Mucosa of rectum (tissue), 2 donors: ENCODE results near the gene CUL2.
"Not testable (repeated sequence)": the region's sequence is repeated elsewhere in the genome, so short reads cannot be mapped to it uniquely, and the experiment has no call there.

ENCODE experiments used
- H3K27ac ChIP-seq, 2 donors: one replicate each; pipeline ENCODE4 v1.7.0; 2013; ENCODE audit warnings: inconsistent platforms in 2 of 2, low read depth in 2 of 2, low read length in 2 of 2
- H3K27me3 ChIP-seq, 2 donors: one replicate each; pipeline ENCODE4 v1.7.0; 2013; ENCODE audit warnings: low read length in 2 of 2; ENCODE audit not compliant: control insufficient read depth in 2 of 2, insufficient read depth in 2 of 2
- H3K36me3 ChIP-seq, 2 donors: one replicate each; pipeline ENCODE4 v1.7.0; 2013; ENCODE audit warnings: low read length in 2 of 2; ENCODE audit not compliant: control insufficient read depth in 2 of 2, insufficient read depth in 2 of 2
- H3K4me1 ChIP-seq, 2 donors: one replicate each; pipeline ENCODE4 v1.7.0; 2013; ENCODE audit warnings: low read length in 2 of 2, mild to moderate bottlenecking in 1 of 2; ENCODE audit not compliant: control insufficient read depth in 2 of 2, insufficient read depth in 2 of 2
- H3K4me3 ChIP-seq, 2 donors: one replicate each; pipeline ENCODE4 v1.7.0; 2013; ENCODE audit warnings: low read length in 2 of 2
- H3K9ac ChIP-seq, 2 donors: one replicate each; pipeline ENCODE4 v1.7.0; 2013; ENCODE audit warnings: low read length in 2 of 2, low read depth in 1 of 2, mild to moderate bottlenecking in 1 of 2
- H3K9me3 ChIP-seq, 2 donors: one replicate each; pipeline ENCODE4 v1.7.0; 2013; ENCODE audit warnings: low read length in 2 of 2; ENCODE audit not compliant: control insufficient read depth in 2 of 2
- donor health status: healthy.
- donor health status: Normal muscosa, but diverticular disease.

CUL2 gene

GRCh38 chr10:35058134-35058533, 32.0 kb downstream of the CUL2 start:
- Histone ChIP-seq H3K27me3 (no peaks in the 10 kb centered on the region), H3K4me1 (peaks cover 8 to 9% of the 10 kb centered on the region in 2 donors), H3K9ac (no peak overlapping the region), H3K4me3 (no peak overlapping the region), H3K36me3 (peaks cover 33 to 34% of the 10 kb centered on the region in 2 donors), H3K27ac (no peak overlapping the region), H3K9me3 (no peaks in the 10 kb centered on the region)

- H3K27me3 ChIP-seq: no peaks in the 10 kb centered on the region
- H3K27ac ChIP-seq: no peak overlapping the region
- peaks cover 8 to 9% of the 10 kb centered on the region in 2 donors for H3K4me1 ChIP-seq
- no peak overlapping the region for H3K9ac ChIP-seq
- H3K36me3 ChIP-seq: peaks cover 31 to 41% of the 10 kb centered on the region in 2 donors
- H3K9me3 ChIP-seq: no peaks in the 10 kb centered on the region
- no peak overlapping the region for H3K4me3 ChIP-seq
These were observed 33.5 kb downstream of the CUL2 start for GRCh38 chr10:35056686-35057085.

- Histone ChIP-seq H3K27ac (no peak overlapping the region), H3K36me3 (peaks cover 31 to 41% of the 10 kb centered on the region in 2 donors), H3K9ac (no peak overlapping the region), H3K27me3 (no peaks in the 10 kb centered on the region), H3K9me3 (no peaks in the 10 kb centered on the region), H3K4me1 (peaks cover 8 to 9% of the 10 kb centered on the region in 2 donors), H3K4me3 (no peak overlapping the region)
These were observed 34.0 kb downstream of the CUL2 start for GRCh38 chr10:35056133-35056532.

- Histone ChIP-seq H3K4me1 (peaks cover 1% of the 10 kb centered on the region in 2 donors), H3K9ac (no peak overlapping the region), H3K27ac (no peak overlapping the region), H3K4me3 (no peak overlapping the region), H3K27me3 (no peaks in the 10 kb centered on the region), H3K9me3 (no peaks in the 10 kb centered on the region), H3K36me3 (peaks cover 20 to 35% of the 10 kb centered on the region in 2 donors)
These were observed 39.6 kb downstream of the CUL2 start for GRCh38 chr10:35050568-35050967.

GRCh38 chr10:35046074-35046473, 44.1 kb downstream of the CUL2 start:
- H3K36me3 ChIP-seq: peaks cover 33 to 38% of the 10 kb centered on the region in 2 donors
- H3K27me3 ChIP-seq: no peaks in the 10 kb centered on the region

GRCh38 chr10:35045275-35045674, 44.9 kb downstream of the CUL2 start:
- H3K36me3 ChIP-seq: peaks cover 36% of the 10 kb centered on the region in 2 donors
- H3K9me3 ChIP-seq, H3K4me1 ChIP-seq, H3K4me3 ChIP-seq, H3K9ac ChIP-seq, H3K27ac ChIP-seq, H3K27me3 ChIP-seq: not testable (repeated sequence)

More at GRCh38 chr10:35046074-35046473, 44.1 kb downstream of the CUL2 start:
- H3K9ac ChIP-seq: no peak overlapping the region
- peaks cover 0 to 6% of the 10 kb centered on the region in 2 donors for H3K4me1 ChIP-seq
- no peak overlapping the region for H3K27ac ChIP-seq
- no peaks in the 10 kb centered on the region for H3K9me3 ChIP-seq
- H3K4me3 ChIP-seq: no peak overlapping the region

- H3K4me3 ChIP-seq: no peak overlapping the region
- peaks cover 30 to 32% of the 10 kb centered on the region in 2 donors for H3K36me3 ChIP-seq
- H3K27me3 ChIP-seq: no peaks in the 10 kb centered on the region
- H3K9ac ChIP-seq: no peak overlapping the region
- no peaks in the 10 kb centered on the region for H3K9me3 ChIP-seq
- peaks cover 0 to 6% of the 10 kb centered on the region in 2 donors for H3K4me1 ChIP-seq
- H3K27ac ChIP-seq: no peak overlapping the region
These were observed 46.3 kb downstream of the CUL2 start for GRCh38 chr10:35043796-35044344.

GRCh38 chr10:35042783-35043182, 47.4 kb downstream of the CUL2 start:
- H3K27ac ChIP-seq: no peak overlapping the region
- H3K27me3 ChIP-seq: no peaks in the 10 kb centered on the region
- peaks cover 31% of the 10 kb centered on the region in 2 donors for H3K36me3 ChIP-seq
- no peak overlapping the region for H3K9ac ChIP-seq
- H3K4me1 ChIP-seq: peaks cover 0 to 6% of the 10 kb centered on the region in 2 donors
- H3K4me3 ChIP-seq: no peak overlapping the region
- no peaks in the 10 kb centered on the region for H3K9me3 ChIP-seq

GRCh38 chr10:35041502-35041879, 48.6 kb downstream of the CUL2 start:
- Histone ChIP-seq H3K27me3 (no peaks in the 10 kb centered on the region), H3K9me3 (no peaks in the 10 kb centered on the region), H3K27ac (no peak overlapping the region), H3K4me3 (no peak overlapping the region), H3K4me1 (peaks cover 0 to 6% of the 10 kb centered on the region in 2 donors), H3K36me3 (peaks cover 33 to 40% of the 10 kb centered on the region in 2 donors), H3K9ac (no peak overlapping the region)

GRCh38 chr10:35040760-35041501, 49.2 kb downstream of the CUL2 start:
- peaks cover 35 to 40% of the 10 kb centered on the region in 2 donors for H3K36me3 ChIP-seq

More at GRCh38 chr10:35040760-35041501, 49.2 kb downstream of the CUL2 start:
- H3K27ac ChIP-seq: no peak overlapping the region
- H3K9ac ChIP-seq: no peak overlapping the region
- H3K4me1 ChIP-seq: peaks cover 0 to 6% of the 10 kb centered on the region in 2 donors
- H3K27me3 ChIP-seq: no peaks in the 10 kb centered on the region
- no peak overlapping the region for H3K4me3 ChIP-seq
- H3K9me3 ChIP-seq: no peaks in the 10 kb centered on the region
